ENCODE results near the gene SLC17A2. TPM values are rescaled to one million over a fixed set of nuclear protein-coding genes. Genes with fewer than 3 reads are reported as not detected.

SLC17A2 gene
- total RNA-seq, 1 donor from 2014 or later = 27.6 TPM

Other genes with a start within 250 kb of the SLC17A2 start
- 19.2 TPM for gene SLC17A4, start 175.9 kb downstream of the SLC17A2 start, total RNA-seq
- gene SLC17A1, start 98.6 kb downstream of the SLC17A2 start, total RNA-seq = 8.7 TPM
- gene SLC17A3, start 56.4 kb downstream of the SLC17A2 start, total RNA-seq = 10.4 TPM
- gene TRIM38, start 32.1 kb upstream of the SLC17A2 start, total RNA-seq = 4.3 TPM
- 14.1 TPM for gene HFE, start 156.7 kb upstream of the SLC17A2 start, total RNA-seq

Measured in left lobe of liver (tissue), 1 donor.